Diencephalon (tissue), 1 donor: ENCODE measurements around the gene CGB8. TPM values are rescaled to one million over a fixed set of nuclear protein-coding genes. Genes with fewer than 3 reads are reported as not detected.

ENCODE experiments used
- small RNA-seq: library from RNA; depleted of rRNA; stranded (forward); fragments of <200 nt; gene quantifications from one replicate; pipeline ENCODE3, GENCODE V24; 2014
- total RNA-seq: library from RNA; depleted of rRNA; stranded (reverse); fragments of >200 nt; gene quantifications from one replicate; pipeline ENCODE4 v1.2.3, GENCODE V29; 2014

The CGB8 gene
- not detected for total RNA-seq

GRCh38 chr19:49049011-49049410 is at the start of gene CGB8:
Gene CGB8 (minus strand): TSS chr19:49049111. CDS start chr19:49048739, 372 bp downstream.

GRCh38 chr19:49085020-49085867 is 36.3 kb upstream of the CGB8 start, which contains the start of gene SNRNP70:
Gene SNRNP70 (plus strand): TSS chr19:49085451. CDS start chr19:49086415, 964 bp downstream.

DNA sequence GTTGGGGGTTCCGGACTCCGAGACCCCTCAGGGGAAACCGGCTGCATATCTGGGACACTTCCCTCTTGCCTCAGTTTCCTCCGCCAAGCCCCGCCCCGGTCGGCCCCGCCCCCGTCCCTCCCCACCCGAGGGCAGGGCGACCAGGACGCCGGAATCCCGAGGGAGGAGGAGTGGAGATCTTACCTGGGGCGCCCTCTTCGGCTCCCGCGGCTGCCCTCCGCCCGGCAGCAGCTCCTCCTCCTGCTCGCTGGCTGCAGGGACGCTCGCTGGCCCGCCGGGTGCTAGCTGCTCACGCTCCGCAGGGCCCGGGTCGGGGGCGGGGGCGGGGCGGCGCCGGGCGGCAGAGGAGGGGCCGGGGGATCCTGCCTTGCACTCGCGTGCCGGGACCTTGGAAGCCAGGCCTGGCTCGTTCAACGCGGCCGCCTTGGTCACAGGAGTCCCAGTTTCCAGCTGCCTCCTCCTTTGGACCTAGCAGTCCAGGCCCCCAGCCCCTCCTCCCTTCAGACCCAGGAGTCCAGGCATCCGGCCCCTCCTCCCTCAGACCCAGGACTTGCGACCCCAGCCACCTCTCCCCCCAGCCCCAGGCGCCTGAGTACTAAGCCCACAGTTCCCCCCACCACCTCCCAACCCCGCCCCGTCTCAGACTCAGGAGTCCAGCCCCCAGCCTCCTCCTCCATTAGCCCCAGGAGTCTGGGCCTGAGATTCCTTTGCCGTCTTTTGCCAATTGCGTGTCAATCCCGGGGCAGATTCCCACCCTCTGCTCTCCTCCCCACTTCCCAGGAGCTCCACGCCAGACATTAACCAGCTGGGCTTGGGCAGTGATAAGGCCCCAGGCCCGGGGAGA is 16.1 kb upstream of the CGB8 start, which contains the start of gene NTF4:
Gene NTF4 (minus strand): TSS at position 51 of the 844 bp plus-strand sequence. CDS start 2,821 bp downstream, outside the sequence.

GRCh38 chr19:49057636-49058234 is 8.8 kb upstream of the CGB8 start, which contains the start of gene CGB7:
Gene CGB7 (minus strand): TSS chr19:49057749. CDS start chr19:49055375, 2,374 bp downstream.

DNA sequence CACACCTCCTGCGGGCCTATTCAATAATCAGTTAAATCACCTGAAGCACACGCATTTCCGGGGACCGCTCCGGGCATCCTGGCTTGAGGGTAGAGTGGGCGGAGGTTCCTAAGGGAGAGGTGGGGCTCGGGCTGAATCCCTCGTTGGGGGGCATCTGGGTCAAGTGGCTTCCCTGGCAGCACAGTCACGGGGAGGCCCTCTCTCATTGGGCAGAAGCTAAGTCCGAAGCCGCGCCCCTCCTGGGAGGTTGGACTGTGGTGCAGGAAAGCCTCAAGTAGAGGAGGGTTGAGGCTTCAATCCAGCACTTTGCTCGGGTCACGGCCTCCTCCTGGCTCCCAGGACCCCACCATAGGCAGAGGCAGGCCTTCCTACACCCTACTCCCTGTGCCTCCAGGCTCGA is 5.4 kb downstream of the CGB8 start, which contains the start of gene CGB5:
Gene CGB5 (plus strand): TSS at position 301 of the 400 bp plus-strand sequence. CDS start 362 bp downstream, outside the sequence.

DNA sequence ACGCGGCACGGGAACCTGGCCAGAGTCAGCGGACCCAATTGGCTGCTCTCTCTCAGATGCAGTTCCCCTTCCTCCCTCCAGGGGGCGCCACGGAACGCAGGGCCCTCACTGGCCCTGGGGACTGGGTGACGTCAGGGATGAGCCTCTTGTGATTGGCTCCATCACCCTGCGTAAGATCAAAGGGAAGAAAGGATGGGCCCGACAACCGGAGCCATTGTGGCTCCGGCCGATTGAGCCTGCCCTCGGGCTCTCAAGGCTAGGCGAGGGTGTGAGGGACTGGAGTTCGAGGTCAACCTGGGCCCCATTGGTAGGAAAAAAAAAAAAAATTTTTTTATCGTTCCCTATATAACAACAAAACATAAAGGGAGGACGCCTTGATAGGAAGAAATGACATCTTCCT is 12.1 kb downstream of the CGB8 start, which contains the start of gene CGB1:
Gene CGB1 (minus strand): TSS at position 81 of the 400 bp plus-strand sequence. CDS start 184 bp downstream, outside the sequence.

GRCh38 chr19:49031642-49032301 is 17.1 kb downstream of the CGB8 start, which contains the start of gene CGB2:
Gene CGB2 (plus strand): TSS chr19:49031890. CDS start chr19:49032096, 206 bp downstream.

GRCh38 chr19:49024233-49024632 is 24.7 kb downstream of the CGB8 start, which contains the start of gene CGB3:
Gene CGB3 (minus strand): TSS chr19:49024333. CDS start chr19:49023971, 362 bp downstream.

GRCh38 chr19:49017041-49017665 is 31.8 kb downstream of the CGB8 start, which contains the start of gene LHB:
Gene LHB (minus strand): TSS chr19:49017091. CDS start chr19:49017081, 10 bp downstream.

Small RNAs within 50 kb of the gene (small RNA-seq; reads per million reads assigned to genes)
- gene MIR6798: not detected
- gene RN7SL708P: not detected

Other genes starting within 250 kb of the CGB8 start
- 17.1 TPM for gene BCAT2, start 238.1 kb downstream of the CGB8 start, total RNA-seq
- gene HSD17B14, start 212.6 kb downstream of the CGB8 start, total RNA-seq: 5.3 TPM
- gene PLEKHA4, start 180.5 kb downstream of the CGB8 start, total RNA-seq: 2.3 TPM
- 21.5 TPM for gene PPP1R15A, start 176.7 kb downstream of the CGB8 start, total RNA-seq
- gene TULP2, start 150.4 kb downstream of the CGB8 start, total RNA-seq: 0.46 TPM
- 69.9 TPM for gene NUCB1, start 148.8 kb downstream of the CGB8 start, total RNA-seq
- 2.3 TPM for gene DHDH, start 115.4 kb downstream of the CGB8 start, total RNA-seq
- gene BAX, start 94.2 kb downstream of the CGB8 start, total RNA-seq: 15.7 TPM
- gene FTL, start 83.8 kb downstream of the CGB8 start, total RNA-seq: 812 TPM
- 18.9 TPM for gene GYS1, start 55.8 kb downstream of the CGB8 start, total RNA-seq
- 113 TPM for gene RUVBL2, start 55.2 kb downstream of the CGB8 start, total RNA-seq
- not detected for gene LHB, start 32.0 kb downstream of the CGB8 start, total RNA-seq
- gene CGB3, start 24.8 kb downstream of the CGB8 start, total RNA-seq: not detected
- not detected for gene CGB2, start 17.2 kb downstream of the CGB8 start, total RNA-seq
- gene CGB1, start 12.2 kb downstream of the CGB8 start, total RNA-seq: not detected
- gene CGB5, start 5.3 kb downstream of the CGB8 start, total RNA-seq: not detected
- not detected for gene CGB7, start 8.6 kb upstream of the CGB8 start, total RNA-seq
- not detected for gene NTF4, start 15.7 kb upstream of the CGB8 start, total RNA-seq
- gene KCNA7, start 23.6 kb upstream of the CGB8 start, total RNA-seq: not detected
- 125 TPM for gene SNRNP70, start 36.3 kb upstream of the CGB8 start, total RNA-seq
- gene LIN7B, start 65.3 kb upstream of the CGB8 start, total RNA-seq: 40.1 TPM
- 3.2 TPM for gene C19orf73, start 70.0 kb upstream of the CGB8 start, total RNA-seq
- gene PPFIA3, start 70.4 kb upstream of the CGB8 start, total RNA-seq: 59.1 TPM
- 1.4 TPM for gene HRC, start 106.3 kb upstream of the CGB8 start, total RNA-seq
- 7.2 TPM for gene TRPM4, start 108.7 kb upstream of the CGB8 start, total RNA-seq